RPMI7951 (cell line): ENCODE measurements around the gene TAB2. TPM values are rescaled to one million over a fixed set of nuclear protein-coding genes. Genes with fewer than 3 reads are reported as not detected.
"Not testable (repeated sequence)": the region's sequence is repeated elsewhere in the genome, so short reads cannot be mapped to it uniquely, and the experiment has no call there.

Source experiments
- DNase-seq: peaks from one replicate; pipeline ENCODE4 v3.0.0-alpha.2; 2012; ENCODE audit warnings: low read depth
- total RNA-seq: library from RNA; depleted of rRNA; stranded (reverse); fragments of >200 nt; shearing (Covaris generic); gene quantifications from 2 replicates; pipeline ENCODE4 v1.2.3, GENCODE V29; 2014

The TAB2 gene
- total RNA-seq, 1 experiment from 2014 or later = 46.7 TPM

GRCh38 chr6:149313070-149313469 lies 4.4 kb upstream of the TAB2 start:
- DNase-seq = no peak

- no peak for DNase-seq
These were observed 3.7 kb upstream of the TAB2 start for GRCh38 chr6:149313861-149314260.

GRCh38 chr6:149314325-149314905 lies 3.1 kb upstream of the TAB2 start:
- DNase-seq = no peak

GRCh38 chr6:149316108-149316727 lies 1.3 kb upstream of the TAB2 start:
- DNase-seq = no peak

- DNase-seq = peak; percentile 91
These were observed 520 bp upstream of the TAB2 start for GRCh38 chr6:149316740-149317643.

GRCh38 chr6:149318581-149319286 lies 1.2 kb downstream of the TAB2 start:
- DNase-seq = no peak

- DNase-seq = no peak
These were observed 1.9 kb downstream of the TAB2 start for GRCh38 chr6:149319422-149319821.

GRCh38 chr6:149320016-149320415 lies 2.5 kb downstream of the TAB2 start:
- DNase-seq = not testable (repeated sequence)

GRCh38 chr6:149320796-149321195 lies 3.3 kb downstream of the TAB2 start:
- no peak for DNase-seq

GRCh38 chr6:149323353-149323752 lies 5.8 kb downstream of the TAB2 start:
- no peak for DNase-seq

- DNase-seq = no peak
These were observed 6.4 kb downstream of the TAB2 start for GRCh38 chr6:149323925-149324324.

- DNase-seq = no peak
These were observed 6.9 kb downstream of the TAB2 start for GRCh38 chr6:149324428-149324827.

GRCh38 chr6:149325648-149326236 lies 8.2 kb downstream of the TAB2 start:
- no peak for DNase-seq

GRCh38 chr6:149327638-149328037 lies 10.1 kb downstream of the TAB2 start:
- no peak for DNase-seq

GRCh38 chr6:149328083-149328482 lies 10.6 kb downstream of the TAB2 start:
- DNase-seq = no peak

GRCh38 chr6:149329529-149329928 lies 12.0 kb downstream of the TAB2 start:
- DNase-seq = no peak

GRCh38 chr6:149330133-149330532 lies 12.6 kb downstream of the TAB2 start:
- DNase-seq = no peak

- DNase-seq = no peak
These were observed 13.7 kb downstream of the TAB2 start for GRCh38 chr6:149331043-149331807.

- no peak for DNase-seq
These were observed 14.4 kb downstream of the TAB2 start for GRCh38 chr6:149331871-149332270.

- DNase-seq = no peak
These were observed 15.2 kb downstream of the TAB2 start for GRCh38 chr6:149332602-149333265.

- DNase-seq = no peak
These were observed 15.7 kb downstream of the TAB2 start for GRCh38 chr6:149333266-149333620.
